ENCODE results near the gene SPINT3.

DNA sequence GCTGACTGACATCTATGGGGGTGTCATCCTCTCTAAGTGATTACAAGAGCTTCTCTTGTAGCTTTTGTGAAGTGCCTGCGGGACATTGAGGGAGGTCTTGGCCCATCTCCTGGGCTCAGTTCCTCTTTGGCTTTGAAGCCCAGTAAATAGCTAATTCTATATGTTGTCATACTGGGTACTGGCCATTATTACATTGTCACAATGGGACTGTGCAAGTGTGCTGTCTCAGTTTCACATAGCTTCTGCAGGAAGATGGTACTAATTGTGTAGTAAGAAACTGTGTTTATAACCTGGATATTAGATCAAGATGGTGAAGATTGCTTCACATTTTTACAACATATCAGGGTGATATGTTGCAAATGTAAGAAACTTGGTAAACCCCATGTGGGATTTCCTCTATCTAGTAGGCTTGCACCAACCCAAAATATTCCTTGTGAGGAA lies 19.9 kb downstream of the SPINT3 start:
- TF ChIP-seq EZH2 (IDR thresholded peaks at IDR 0.05; ENCODE audit: insufficient read depth, poor library complexity, severe bottlenecking), result no peak
- TF ChIP-seq EZH2phosphoT487 (IDR thresholded peaks at IDR 0.05; ENCODE audit: insufficient read depth, low read depth), result no peak

All from GM23248 (cell line).